ENCODE results near the gene ZC3H10. TPM values are rescaled to one million over a fixed set of nuclear protein-coding genes. Genes with fewer than 3 reads are reported as not detected.

Gene ZC3H10
- total RNA-seq, 1 donor from 2014 or later, result 1.8 TPM

DNA sequence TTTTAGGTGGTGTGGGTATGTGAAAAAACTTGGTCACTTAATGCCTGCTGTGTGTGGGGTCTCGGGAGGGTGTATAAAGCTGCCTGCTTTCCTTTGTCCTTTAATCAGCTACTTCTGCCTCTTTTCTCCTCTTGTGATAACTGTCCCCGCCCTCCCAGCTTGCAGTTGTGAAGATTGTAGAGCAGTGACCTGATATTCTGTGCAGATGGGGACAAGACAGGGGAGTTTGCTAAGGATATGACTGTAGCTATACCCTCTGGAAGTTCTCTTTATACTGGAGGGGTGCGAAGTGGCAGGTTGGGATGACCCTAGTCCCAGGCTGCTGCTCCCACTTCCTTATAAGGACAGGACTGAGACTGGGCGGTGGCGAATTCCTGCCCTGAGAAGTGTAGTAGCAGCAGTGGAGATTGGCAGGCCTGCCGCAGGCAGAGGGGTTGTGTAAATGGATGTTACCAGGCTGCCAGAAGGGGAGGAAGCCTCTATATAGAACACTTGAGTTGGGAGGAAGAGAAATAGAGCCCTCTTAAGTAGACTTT lies 40.9 kb downstream of the ZC3H10 start:
- H3K4me3 ChIP-seq (ENCODE audit: low read depth, low read length), result peak overlapping the region; percentile 92
- peak; percentile 10 for DNase-seq (ENCODE audit: low read depth)
- TF ChIP-seq, protein P1, sequence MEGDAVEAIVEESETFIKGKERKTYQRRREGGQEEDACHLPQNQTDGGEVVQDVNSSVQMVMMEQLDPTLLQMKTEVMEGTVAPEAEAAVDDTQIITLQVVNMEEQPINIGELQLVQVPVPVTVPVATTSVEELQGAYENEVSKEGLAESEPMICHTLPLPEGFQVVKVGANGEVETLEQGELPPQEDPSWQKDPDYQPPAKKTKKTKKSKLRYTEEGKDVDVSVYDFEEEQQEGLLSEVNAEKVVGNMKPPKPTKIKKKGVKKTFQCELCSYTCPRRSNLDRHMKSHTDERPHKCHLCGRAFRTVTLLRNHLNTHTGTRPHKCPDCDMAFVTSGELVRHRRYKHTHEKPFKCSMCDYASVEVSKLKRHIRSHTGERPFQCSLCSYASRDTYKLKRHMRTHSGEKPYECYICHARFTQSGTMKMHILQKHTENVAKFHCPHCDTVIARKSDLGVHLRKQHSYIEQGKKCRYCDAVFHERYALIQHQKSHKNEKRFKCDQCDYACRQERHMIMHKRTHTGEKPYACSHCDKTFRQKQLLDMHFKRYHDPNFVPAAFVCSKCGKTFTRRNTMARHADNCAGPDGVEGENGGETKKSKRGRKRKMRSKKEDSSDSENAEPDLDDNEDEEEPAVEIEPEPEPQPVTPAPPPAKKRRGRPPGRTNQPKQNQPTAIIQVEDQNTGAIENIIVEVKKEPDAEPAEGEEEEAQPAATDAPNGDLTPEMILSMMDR (conservative IDR thresholded peaks at IDR 0.05; ENCODE audit: low read depth, low read length), result no peak

DNA sequence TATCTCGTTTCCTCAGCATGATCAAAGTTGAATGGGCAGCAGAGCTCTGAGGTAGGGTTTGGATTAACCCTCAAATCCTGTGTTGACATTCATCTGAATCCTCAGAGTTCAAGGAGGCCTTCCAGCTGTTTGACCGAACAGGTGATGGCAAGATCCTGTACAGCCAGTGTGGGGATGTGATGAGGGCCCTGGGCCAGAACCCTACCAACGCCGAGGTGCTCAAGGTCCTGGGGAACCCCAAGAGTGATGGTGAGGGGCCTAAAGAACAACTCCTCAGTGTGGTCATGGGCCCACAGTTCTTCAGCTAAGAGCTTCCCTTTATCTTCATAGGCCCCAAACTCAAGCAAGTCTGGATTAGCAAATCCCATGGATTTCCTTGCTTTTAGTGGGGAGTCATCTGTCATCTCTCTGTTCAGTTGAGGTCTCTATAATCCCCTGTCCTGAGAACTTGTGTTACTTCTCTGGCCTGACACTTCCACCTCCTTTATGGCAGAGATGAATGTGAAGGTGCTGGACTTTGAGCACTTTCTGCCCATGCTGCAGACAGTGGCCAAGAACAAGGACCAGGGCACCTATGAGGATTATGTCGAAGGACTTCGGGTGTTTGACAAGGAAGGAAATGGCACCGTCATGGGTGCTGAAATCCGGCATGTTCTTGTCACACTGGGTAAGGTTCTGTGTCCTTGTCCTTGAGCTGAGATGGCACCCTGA lies 41.6 kb downstream of the ZC3H10 start:
- TF ChIP-seq, protein P1 (conservative IDR thresholded peaks at IDR 0.05; ENCODE audit: low read depth, low read length), result no peak
- DNase-seq (ENCODE audit: low read depth), result no peak

DNA sequence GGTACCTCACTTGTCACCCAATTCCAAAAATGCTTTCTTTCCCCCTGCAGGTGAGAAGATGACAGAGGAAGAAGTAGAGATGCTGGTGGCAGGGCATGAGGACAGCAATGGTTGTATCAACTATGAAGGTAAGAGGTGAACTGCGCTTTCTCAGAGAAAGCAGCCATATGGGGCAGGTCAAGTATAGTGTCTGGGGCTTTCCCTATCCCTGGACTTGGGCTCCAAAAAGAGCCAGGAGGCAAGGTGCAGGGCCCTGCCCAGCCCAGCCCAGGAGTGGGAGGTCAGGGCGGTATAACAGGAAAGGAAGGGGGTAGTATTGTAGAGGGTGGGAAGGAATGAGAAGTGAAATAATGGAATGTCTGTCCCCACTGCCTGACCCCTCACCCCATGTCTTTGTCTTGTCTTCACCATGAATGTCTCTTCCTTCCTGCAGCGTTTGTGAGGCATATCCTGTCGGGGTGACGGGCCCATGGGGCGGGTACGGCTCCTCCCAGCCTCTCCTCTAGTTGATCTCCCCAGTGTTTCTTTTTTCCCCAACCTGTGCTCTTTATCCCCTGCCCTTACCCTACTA lies 42.2 kb downstream of the ZC3H10 start:
- TF ChIP-seq, protein P1 (conservative IDR thresholded peaks at IDR 0.05; ENCODE audit: low read depth, low read length), result no peak
- peak overlapping the region; percentile 92 for H3K4me3 ChIP-seq (ENCODE audit: low read depth, low read length)
- no peak for DNase-seq (ENCODE audit: low read depth)

More for the DNA sequence above, 41.6 kb downstream of the ZC3H10 start:
- peak overlapping the region; percentile 92 for H3K4me3 ChIP-seq (ENCODE audit: low read depth, low read length)

DNA sequence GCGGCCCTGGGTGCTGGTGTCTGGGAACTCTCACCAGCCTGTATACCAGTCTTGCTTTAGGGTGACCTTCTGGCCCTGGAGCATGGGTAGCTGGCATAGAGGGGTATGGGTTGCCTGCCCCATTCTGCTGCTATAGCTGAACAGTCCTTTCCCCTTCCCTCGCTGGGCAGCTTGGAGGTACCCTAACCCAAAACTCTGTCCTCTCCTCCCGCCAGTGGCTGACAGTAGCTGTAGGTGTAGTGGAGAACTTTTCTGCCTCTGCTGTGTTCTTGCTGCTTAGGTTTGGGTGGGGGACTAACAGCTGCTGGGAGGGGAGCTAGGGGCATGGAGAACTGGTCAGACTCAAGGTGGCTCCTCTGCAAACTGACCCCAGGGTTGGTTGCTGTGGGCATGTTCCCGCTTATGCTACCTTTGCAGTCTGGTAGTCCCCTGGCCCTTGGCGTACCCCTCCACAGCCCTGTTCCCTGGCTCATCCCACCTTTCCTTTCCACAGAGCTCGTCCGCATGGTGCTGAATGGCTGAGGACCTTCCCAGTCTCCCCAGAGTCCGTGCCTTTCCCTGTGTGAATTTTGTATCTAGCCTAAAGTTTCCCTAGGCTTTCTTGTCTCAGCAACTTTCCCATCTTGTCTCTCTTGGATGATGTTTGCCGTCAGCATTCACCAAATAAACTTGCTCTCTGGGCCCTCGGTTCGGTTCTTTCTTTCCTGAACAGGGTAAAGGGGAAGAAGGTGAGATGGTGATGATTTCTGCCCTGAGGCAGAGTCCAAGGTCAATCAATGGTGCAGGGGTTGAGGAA lies 43.0 kb downstream of the ZC3H10 start:
- peak overlapping the region; percentile 92 for H3K4me3 ChIP-seq (ENCODE audit: low read depth, low read length)
- DNase-seq (ENCODE audit: low read depth), result no peak
- TF ChIP-seq, protein P1 (conservative IDR thresholded peaks at IDR 0.05; ENCODE audit: low read depth, low read length), result no peak

DNA sequence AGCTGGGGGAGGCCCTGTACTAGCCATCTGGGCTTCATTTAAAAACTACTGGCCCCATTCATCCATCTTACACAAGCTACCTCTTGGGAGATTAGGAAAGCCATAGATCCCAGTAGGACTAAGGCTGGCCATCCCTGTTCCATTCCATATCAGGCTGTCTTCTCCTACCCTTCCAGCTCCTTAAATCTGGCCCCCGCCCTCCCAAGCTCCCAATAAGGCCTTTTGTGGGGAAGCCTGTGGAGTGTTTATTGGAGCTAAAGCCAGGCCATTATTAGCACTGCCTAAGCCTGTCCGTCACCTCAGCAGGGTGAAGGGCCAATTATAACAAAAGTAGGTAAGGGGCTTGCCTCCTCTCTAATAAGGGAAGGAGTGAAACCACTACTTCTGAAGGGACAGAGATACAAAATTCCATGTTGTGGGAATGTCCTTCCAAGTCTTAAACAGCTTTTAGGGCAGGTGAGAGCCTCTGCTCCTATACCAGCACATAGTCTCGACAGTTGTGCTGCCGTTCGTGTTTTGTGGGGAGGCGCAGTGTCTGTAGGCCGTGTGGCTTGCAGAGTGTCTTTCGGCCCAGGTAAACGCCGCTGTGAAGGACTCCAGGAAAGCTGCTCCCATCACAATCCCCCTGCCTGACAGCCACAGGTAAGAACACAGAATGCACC lies 43.8 kb downstream of the ZC3H10 start:
- TF ChIP-seq, protein P1 (conservative IDR thresholded peaks at IDR 0.05; ENCODE audit: low read depth, low read length), result no peak
- no peak for DNase-seq (ENCODE audit: low read depth)
- no peak overlapping the region for H3K4me3 ChIP-seq (ENCODE audit: low read depth, low read length)

DNA sequence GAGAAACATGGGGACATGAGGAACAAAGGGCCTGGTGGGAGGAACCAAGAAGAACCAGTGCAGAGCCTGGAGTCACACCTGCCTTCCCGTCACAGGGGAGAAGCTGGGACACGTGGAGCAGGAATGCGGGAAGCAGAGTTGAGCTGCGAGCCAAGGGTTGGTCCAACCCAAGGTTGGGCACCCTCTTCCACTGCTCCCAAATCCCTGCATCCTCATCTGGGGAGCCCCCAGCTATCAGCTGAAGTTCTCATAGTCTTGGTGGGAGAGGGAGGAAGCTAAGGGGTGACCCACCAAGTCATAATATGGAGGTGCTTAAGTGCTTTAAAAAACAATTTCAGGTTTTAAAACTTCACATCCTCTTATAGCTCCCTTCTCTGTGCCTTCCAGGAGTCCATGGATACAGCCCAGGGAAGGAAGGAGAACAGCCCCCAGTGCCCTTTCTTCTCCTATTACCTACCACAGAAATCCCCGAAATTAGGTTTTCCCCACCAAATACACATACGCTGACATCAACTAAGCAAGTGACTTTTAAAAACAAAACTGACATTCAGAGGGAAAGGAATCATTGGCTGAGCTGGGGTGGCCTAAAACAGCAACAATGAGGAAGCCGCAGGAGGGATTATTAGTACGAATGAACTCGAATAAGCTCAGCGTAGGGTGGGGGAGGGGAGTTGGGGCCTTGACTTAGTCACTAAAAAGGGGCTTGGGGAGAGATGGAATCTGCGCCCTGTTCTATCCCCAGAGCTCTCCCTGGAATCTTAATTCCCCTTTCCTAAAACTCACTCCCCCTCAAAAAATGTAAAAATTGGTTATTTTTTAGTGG lies 44.6 kb downstream of the ZC3H10 start:
- TF ChIP-seq, protein P1 (conservative IDR thresholded peaks at IDR 0.05; ENCODE audit: low read depth, low read length), result no peak
- no peak overlapping the region for H3K4me3 ChIP-seq (ENCODE audit: low read depth, low read length)
- DNase-seq (ENCODE audit: low read depth), result no peak

Data from epithelial cell of proximal tubule (primary cell).